ENCODE measurements around the gene TSPEAR. TPM values are rescaled to one million over a fixed set of nuclear protein-coding genes. Genes with fewer than 3 reads are reported as not detected.

TSPEAR gene
- total and polyA plus RNA-seq, 2 of the 13 experiments (the other 11 are each of a cell fraction or from before 2014, with no cell fraction given) = 0.07 to 0.32 TPM

DNA sequence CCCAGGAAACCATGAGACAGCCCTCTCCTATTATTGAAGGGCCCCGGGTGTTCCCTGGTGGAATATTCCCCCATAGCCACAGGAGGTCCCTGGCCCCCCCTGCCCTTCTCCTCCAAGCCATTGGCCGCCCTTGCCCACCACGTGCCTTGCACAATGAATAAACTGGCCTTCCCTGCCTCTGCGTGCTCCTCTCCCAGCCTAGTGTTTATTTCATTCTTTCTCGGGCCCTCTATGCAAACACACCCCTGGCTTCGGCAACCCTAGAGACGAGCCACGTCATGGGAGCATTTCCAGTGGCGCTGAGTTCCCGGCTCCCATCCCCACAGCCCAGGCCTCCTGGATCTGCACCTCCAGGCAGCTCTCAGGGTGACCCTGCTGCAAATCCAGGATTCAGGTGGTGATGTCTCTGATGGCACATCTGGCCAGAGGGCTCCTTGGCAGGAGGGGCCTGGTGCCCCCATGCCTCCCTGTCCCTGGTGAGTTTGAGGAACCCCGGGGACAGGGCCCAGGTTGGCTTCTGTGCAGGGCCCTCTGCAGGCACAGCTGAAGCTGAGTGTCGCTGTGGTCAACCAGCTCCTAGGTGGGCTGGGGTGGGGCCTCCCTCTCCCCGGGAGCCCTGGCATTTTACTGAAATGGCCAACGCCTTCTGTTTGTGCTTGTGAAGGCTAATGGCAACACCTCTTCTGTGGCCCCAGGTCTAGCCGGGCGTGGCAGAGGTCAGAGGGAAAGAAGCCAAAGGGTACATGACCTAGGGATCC lies 8.2 kb downstream of the TSPEAR start (continued):
- TF ChIP-seq, protein P1, sequence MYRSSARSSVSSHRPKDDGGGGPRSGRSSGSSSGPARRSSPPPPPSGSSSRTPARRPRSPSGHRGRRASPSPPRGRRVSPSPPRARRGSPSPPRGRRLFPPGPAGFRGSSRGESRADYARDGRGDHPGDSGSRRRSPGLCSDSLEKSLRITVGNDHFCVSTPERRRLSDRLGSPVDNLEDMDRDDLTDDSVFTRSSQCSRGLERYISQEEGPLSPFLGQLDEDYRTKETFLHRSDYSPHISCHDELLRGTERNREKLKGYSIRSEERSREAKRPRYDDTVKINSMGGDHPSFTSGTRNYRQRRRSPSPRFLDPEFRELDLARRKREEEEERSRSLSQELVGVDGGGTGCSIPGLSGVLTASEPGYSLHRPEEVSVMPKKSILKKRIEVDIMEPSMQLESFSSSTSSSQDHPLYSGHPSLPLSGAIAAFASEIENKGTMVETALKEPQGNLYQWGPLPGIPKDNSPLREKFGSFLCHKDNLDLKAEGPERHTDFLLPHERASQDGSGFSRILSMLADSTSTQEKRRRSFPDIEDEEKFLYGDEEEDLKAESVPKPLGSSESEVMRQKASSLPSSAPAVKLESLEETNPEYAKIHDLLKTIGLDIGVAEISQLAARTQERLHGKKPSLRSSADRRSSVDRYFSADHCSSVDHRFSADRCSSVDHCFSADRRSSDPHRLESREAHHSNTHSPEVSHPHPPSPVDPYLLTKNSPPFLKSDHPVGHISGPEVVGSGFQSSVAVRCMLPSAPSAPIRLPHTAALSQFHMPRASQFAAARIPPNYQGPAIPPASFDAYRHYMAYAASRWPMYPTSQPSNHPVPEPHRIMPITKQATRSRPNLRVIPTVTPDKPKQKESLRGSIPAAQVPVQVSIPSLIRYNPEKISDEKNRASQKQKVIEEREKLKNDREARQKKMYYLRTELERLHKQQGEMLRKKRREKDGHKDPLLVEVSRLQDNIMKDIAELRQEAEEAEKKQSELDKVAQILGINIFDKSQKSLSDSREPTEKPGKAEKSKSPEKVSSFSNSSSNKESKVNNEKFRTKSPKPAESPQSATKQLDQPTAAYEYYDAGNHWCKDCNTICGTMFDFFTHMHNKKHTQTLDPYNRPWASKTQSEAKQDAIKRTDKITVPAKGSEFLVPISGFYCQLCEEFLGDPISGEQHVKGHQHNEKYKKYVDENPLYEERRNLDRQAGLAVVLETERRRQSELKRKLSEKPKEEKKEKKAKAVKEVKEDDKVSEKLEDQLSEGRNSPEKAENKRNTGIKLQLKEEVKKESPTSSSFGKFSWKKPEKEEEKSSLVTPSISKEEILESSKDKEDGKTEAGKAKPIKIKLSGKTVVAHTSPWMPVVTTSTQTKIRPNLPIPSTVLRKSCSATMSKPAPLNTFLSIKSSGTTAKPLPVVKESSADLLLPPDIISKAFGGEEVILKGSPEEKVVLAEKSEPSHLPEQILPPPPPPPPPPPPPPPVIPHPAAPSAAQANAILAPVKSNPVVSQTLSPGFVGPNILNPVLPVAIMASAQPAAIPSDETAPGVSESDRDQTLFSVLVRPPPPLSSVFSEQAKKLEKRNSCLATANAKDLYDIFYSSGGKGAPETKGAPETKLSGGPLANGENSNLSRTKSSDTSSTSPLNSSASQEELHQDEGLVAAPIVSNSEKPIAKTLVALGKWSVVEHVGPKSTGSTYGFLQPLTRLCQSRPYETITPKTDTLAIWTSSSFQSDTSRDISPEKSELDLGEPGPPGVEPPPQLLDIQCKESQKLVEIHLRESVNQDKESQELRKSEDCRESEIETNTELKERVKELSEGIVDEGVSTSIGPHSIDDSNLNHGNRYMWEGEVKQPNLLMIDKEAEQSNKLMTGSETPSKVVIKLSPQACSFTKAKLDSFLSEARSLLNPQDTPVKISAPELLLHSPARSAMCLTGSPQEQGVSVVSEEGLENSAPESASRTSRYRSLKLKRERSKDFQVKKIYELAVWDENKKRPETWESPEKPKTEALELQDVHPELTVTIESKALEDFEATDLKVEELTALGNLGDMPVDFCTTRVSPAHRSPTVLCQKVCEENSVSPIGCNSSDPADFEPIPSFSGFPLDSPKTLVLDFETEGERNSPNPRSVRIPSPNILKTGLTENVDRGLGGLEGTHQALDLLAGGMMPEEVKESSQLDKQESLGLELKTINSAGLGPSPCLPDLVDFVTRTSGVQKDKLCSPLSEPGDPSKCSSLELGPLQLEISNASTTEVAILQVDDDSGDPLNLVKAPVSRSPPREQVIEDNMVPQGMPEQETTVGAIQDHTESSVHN (CRISPR knock-in tag; IDR thresholded peaks at IDR 0.05) = no peak
- TF ChIP-seq HOXA5 (CRISPR knock-in tag; IDR thresholded peaks at IDR 0.05) = 0 out of 2 replicates have a peak, but pooled peaks have one; percentile 28
- TF ChIP-seq, protein P2, sequence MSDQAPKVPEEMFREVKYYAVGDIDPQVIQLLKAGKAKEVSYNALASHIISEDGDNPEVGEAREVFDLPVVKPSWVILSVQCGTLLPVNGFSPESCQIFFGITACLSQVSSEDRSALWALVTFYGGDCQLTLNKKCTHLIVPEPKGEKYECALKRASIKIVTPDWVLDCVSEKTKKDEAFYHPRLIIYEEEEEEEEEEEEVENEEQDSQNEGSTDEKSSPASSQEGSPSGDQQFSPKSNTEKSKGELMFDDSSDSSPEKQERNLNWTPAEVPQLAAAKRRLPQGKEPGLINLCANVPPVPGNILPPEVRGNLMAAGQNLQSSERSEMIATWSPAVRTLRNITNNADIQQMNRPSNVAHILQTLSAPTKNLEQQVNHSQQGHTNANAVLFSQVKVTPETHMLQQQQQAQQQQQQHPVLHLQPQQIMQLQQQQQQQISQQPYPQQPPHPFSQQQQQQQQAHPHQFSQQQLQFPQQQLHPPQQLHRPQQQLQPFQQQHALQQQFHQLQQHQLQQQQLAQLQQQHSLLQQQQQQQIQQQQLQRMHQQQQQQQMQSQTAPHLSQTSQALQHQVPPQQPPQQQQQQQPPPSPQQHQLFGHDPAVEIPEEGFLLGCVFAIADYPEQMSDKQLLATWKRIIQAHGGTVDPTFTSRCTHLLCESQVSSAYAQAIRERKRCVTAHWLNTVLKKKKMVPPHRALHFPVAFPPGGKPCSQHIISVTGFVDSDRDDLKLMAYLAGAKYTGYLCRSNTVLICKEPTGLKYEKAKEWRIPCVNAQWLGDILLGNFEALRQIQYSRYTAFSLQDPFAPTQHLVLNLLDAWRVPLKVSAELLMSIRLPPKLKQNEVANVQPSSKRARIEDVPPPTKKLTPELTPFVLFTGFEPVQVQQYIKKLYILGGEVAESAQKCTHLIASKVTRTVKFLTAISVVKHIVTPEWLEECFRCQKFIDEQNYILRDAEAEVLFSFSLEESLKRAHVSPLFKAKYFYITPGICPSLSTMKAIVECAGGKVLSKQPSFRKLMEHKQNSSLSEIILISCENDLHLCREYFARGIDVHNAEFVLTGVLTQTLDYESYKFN (CRISPR knock-in tag; conservative IDR thresholded peaks at IDR 0.05) = peak; percentile 51
- TF ChIP-seq HOXA3 (CRISPR knock-in tag; IDR thresholded peaks at IDR 0.05) = peak; percentile 37; the same call in 1 of the 2 replicates
- peak; percentile 55; the same call in 1 of the 2 replicates for TF ChIP-seq ZNF558 (CRISPR knock-in tag; IDR thresholded peaks at IDR 0.05; ENCODE audit: borderline replicate concordance)
- TF ChIP-seq KDM5B (CRISPR knock-in tag; IDR thresholded peaks at IDR 0.05; ENCODE audit: borderline replicate concordance) = peak; percentile 51; the same call in 1 of the 2 replicates
- peak; percentile 88; the same call in 1 of the 2 replicates for TF ChIP-seq FOXC1 (CRISPR knock-in tag; IDR thresholded peaks at IDR 0.05; ENCODE audit: borderline replicate concordance)
- peak; percentile 32; the same call in 1 of the 2 replicates for TF ChIP-seq KAT8 (CRISPR knock-in tag; IDR thresholded peaks at IDR 0.05)
- TF ChIP-seq, protein P3, sequence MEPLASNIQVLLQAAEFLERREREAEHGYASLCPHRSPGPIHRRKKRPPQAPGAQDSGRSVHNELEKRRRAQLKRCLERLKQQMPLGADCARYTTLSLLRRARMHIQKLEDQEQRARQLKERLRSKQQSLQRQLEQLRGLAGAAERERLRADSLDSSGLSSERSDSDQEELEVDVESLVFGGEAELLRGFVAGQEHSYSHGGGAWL (CRISPR knock-in tag; IDR thresholded peaks at IDR 0.05) = peak; percentile 54; the same call in 1 of the 2 replicates
- TF ChIP-seq, protein P4, sequence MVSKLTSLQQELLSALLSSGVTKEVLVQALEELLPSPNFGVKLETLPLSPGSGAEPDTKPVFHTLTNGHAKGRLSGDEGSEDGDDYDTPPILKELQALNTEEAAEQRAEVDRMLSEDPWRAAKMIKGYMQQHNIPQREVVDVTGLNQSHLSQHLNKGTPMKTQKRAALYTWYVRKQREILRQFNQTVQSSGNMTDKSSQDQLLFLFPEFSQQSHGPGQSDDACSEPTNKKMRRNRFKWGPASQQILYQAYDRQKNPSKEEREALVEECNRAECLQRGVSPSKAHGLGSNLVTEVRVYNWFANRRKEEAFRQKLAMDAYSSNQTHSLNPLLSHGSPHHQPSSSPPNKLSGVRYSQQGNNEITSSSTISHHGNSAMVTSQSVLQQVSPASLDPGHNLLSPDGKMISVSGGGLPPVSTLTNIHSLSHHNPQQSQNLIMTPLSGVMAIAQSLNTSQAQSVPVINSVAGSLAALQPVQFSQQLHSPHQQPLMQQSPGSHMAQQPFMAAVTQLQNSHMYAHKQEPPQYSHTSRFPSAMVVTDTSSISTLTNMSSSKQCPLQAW (CRISPR knock-in tag; IDR thresholded peaks at IDR 0.05) = peak; percentile 75
